Ishikawa (cell line): Measurements from ENCODE around the gene CALML6.

Experiments used
- CEBPB ChIP-seq: IDR thresholded peaks from 2 replicates; pipeline ENCODE4 v1.6.1; 2012
- CREB1 ChIP-seq: IDR thresholded peaks from 2 replicates; pipeline ENCODE4 v1.6.1; 2012; ENCODE audit warnings: low read depth
- EP300 ChIP-seq: IDR thresholded peaks from 2 replicates; pipeline ENCODE4 v1.6.1; 2012; ENCODE audit warnings: borderline replicate concordance
- FOXM1 ChIP-seq: IDR thresholded peaks from 2 replicates; pipeline ENCODE4 v1.6.1; 2012; ENCODE audit warnings: low read depth, borderline replicate concordance
- MAX ChIP-seq: IDR thresholded peaks from 2 replicates; pipeline ENCODE4 v1.6.1; 2012
- NFIC ChIP-seq: IDR thresholded peaks from 2 replicates; pipeline ENCODE4 v1.6.1; 2012
- RAD21 ChIP-seq: IDR thresholded peaks from 2 replicates; pipeline ENCODE4 v1.6.1; 2012; ENCODE audit warnings: low read depth
- REST ChIP-seq: IDR thresholded peaks from 2 replicates; pipeline ENCODE4 v1.6.1; 2012; ENCODE audit warnings: low read depth, mild to moderate bottlenecking
- TAF1 ChIP-seq: IDR thresholded peaks from 2 replicates; pipeline ENCODE4 v1.6.1; 2012; ENCODE audit warnings: low read depth, mild to moderate bottlenecking
- TCF12 ChIP-seq: IDR thresholded peaks from 2 replicates; pipeline ENCODE4 v1.6.1; 2012; ENCODE audit warnings: low read depth
- USF1 ChIP-seq: IDR thresholded peaks from 2 replicates; pipeline ENCODE4 v1.6.1; 2012
- YY1 ChIP-seq: IDR thresholded peaks from 2 replicates; pipeline ENCODE4 v1.6.1; 2012; ENCODE audit warnings: low read depth

- TF ChIP-seq CEBPB (no peak), EP300 (no peak), YY1 (no peak), TAF1 (no peak), REST (no peak), RAD21 (no peak), TCF12 (no peak), FOXM1 (no peak), NFIC (no peak), CREB1 (no peak), MAX (no peak), USF1 (no peak)
Observed at GRCh38 chr1:1941211-1941841, 26.3 kb downstream of the CALML6 start.
